Central memory CD4-positive, alpha-beta T cell (primary cell): ENCODE data around the gene RECQL5.
A peak's percentile ranks its signal among the peaks of the same experiment; 100 is the strongest.
"Not testable (repeated sequence)": the region's sequence is repeated elsewhere in the genome, so short reads cannot be mapped to it uniquely, and the experiment has no call there.

Experiments
- DNase-seq: peaks from one replicate; pipeline ENCODE4 v3.0.0; 2022

The RECQL5 gene

GRCh38 chr17:75612906-75613626 is 53.9 kb downstream of the RECQL5 start:
- DNase-seq: no peak

- DNase-seq: no peak
Measured at GRCh38 chr17:75611851-75612429, 55.0 kb downstream of the RECQL5 start.

- DNase-seq: no peak
Measured at GRCh38 chr17:75610103-75610984, 56.6 kb downstream of the RECQL5 start.

GRCh38 chr17:75607086-75607485 is 59.9 kb downstream of the RECQL5 start:
- no peak for DNase-seq

GRCh38 chr17:75605790-75606189 is 61.2 kb downstream of the RECQL5 start:
- DNase-seq: no peak

- no peak for DNase-seq
Measured at GRCh38 chr17:75604034-75604695, 62.8 kb downstream of the RECQL5 start.

- no peak for DNase-seq
Measured at GRCh38 chr17:75603123-75603522, 63.8 kb downstream of the RECQL5 start.

GRCh38 chr17:75602644-75603043 is 64.3 kb downstream of the RECQL5 start:
- no peak for DNase-seq

GRCh38 chr17:75601057-75601987 is 65.6 kb downstream of the RECQL5 start:
- peak; percentile 33 for DNase-seq

GRCh38 chr17:75596320-75597087 is 70.5 kb downstream of the RECQL5 start:
- no peak for DNase-seq

- no peak for DNase-seq
Measured at GRCh38 chr17:75595920-75596313, 71.0 kb downstream of the RECQL5 start.

- no peak for DNase-seq
Measured at GRCh38 chr17:75595284-75595919, 71.6 kb downstream of the RECQL5 start.

- no peak for DNase-seq
Measured at GRCh38 chr17:75594499-75595283, 72.3 kb downstream of the RECQL5 start.

- DNase-seq: not testable (repeated sequence)
Measured at GRCh38 chr17:75593430-75593829, 73.5 kb downstream of the RECQL5 start.

- DNase-seq: no peak
Measured at GRCh38 chr17:75592348-75593020, 74.5 kb downstream of the RECQL5 start.

GRCh38 chr17:75591722-75592302 is 75.1 kb downstream of the RECQL5 start:
- DNase-seq: no peak

- DNase-seq: no peak
Measured at GRCh38 chr17:75590849-75591721, 75.9 kb downstream of the RECQL5 start.

- no peak for DNase-seq
Measured at GRCh38 chr17:75590314-75590761, 76.6 kb downstream of the RECQL5 start.
